ENCODE results near the gene MT2A.
A peak's percentile ranks its signal among the peaks of the same experiment; 100 is the strongest.

MT2A gene

DNA sequence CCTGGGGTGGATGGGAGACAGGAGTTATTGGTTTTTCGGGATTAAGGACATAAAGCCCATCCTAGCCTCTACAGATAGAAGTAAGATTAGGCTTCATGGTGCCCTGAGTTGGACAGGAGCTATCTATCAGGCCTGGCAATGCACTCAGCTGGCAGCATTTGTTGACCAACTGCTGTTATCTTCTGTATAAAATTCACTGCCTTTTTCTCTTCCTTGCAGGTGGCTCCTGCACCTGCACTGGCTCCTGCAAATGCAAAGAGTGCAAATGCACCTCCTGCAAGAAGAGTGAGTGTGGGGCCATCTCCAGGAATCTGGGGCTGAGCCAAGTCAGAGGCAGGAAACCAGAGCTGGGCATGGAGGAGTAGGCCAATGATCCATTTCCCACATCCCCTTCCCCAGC lies 30.7 kb downstream of the MT2A start:
- DNase-seq: no peak

GRCh38 chr16:56640076-56640475 lies 31.7 kb downstream of the MT2A start:
- DNase-seq: no peak

DNA sequence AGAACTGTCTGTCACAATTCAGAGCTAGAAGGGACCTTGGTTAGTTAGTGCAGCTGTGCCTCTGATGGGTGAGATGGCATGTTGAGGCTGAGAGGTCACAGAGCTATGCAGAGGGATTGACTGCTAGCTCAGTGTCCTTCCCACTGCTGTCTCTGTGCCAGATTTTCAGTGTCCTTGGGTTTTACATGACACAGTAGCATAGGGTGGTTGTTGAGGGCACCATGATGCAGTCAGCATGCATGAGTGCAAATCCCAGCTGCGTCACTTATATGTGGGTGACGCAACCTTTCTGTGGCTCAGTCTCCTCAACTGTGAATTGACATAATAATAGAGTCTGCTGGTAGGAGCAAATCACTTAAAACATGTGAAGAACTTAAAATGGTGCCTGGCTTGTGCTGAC lies 32.8 kb downstream of the MT2A start:
- DNase-seq: no peak

DNA sequence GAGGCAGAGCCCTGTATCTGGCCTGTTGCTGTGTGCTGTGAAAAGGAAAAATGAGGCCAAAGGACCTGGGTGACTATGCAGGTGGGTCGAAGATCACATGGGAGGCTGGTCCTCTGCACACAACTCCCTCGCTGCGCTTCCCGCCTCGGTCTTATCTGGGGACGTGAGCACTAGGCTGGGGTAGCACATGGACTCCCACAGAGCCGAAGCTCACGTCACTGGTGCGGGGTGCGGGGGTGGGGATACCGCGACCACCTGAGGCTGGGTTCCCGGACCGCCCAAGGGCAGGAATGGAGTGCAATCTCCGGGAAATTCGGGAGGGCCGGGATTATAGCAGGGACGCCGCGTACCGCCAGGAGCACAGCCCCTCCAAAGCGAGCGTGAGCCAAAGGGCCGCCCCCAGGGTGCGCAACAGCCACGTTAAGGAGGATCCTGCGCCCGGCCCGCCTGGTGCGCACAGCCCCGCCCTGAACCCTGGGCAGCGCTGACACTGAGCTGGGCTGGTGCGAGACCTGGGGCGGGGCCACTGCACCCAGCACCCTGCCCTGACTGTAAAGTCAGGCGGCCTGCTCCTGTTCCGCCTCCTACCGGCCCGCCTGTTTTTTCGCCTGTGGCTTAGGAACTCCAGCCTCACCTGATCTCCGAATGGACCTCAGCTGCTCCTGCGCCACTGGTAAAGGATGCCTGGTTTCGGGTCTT lies 34.8 kb downstream of the MT2A start:
- peak; percentile 88 for DNase-seq

DNA sequence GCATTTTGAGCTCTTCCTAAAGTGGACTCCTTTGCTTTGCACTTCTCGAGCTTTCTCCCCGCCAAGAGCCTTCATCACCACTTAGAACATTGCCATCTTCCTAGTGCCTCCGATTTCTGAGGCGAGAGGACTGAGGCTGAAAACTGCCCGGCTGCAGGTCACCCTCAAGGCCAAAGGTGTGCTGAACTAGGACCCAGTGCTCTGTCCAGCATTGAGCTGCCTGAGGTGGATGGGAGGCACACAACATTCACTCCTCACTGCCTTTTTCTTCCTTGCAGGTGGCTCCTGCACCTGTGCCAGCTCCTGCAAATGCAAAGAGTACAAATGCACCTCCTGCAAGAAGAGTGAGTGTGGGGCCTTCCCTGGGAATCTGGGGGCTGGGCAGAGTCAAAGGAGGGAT lies 35.4 kb downstream of the MT2A start:
- DNase-seq: no peak

DNA sequence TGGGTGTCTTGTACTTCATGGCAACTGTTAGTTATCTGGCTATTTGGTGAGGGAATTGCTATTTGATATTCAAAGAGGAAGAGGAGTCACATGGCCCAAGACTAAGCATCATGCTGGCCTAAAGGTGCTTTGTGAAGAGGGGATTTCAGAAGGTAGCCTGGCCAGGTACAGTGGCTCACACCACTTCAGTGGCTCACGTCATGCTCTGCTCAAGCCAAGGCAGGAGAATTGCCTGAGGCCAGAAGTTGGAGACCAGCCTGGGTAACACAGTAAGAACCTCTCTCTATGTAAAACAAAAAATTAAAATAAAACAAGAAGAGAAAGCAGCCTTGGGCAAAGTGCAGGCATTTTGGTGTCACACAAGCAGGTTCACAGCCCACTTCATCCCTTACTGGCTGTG lies 36.9 kb downstream of the MT2A start:
- DNase-seq: no peak

- no peak for DNase-seq
Observed at GRCh38 chr16:56645838-56646237, 37.5 kb downstream of the MT2A start.

GRCh38 chr16:56647641-56648431 lies 39.5 kb downstream of the MT2A start:
- no peak for DNase-seq

DNA sequence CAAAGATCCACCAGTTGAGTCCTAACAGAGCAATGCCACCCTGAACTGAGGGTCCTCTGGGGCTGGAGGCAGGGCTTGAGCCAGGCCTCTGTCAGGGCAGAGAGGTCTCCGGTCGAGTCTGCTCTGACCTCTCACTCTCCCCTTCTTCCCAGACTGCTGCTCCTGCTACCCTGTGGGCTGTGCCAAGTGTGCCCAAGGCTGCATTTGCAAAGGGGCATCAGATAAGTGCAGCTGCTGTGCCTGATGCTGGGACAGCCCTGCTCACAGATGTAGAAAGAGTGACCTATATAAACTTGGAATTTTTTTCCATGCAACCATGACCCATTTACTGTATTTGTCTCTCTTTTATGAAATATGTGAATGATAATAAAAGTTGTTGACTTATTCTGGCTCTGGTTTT lies 40.9 kb downstream of the MT2A start:
- DNase-seq: no peak

DNA sequence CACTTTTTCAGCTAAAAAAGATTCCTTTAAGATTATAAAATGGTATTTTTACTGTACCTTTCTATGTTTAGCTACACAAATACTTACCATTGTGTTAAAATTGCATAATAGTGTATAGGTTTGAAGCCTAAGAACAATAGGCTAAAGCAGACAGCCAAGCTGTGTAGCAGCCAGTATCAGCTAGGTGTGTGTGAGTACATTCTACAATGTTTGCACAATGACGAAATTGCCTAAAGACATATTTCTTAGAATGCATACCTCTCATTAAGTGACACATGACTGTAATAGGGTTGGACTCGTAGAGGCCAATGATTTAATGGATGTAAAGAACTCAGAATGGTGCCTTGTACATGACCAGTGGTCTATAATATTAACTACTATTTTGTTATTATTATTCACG lies 41.4 kb downstream of the MT2A start:
- DNase-seq: no peak

DNA sequence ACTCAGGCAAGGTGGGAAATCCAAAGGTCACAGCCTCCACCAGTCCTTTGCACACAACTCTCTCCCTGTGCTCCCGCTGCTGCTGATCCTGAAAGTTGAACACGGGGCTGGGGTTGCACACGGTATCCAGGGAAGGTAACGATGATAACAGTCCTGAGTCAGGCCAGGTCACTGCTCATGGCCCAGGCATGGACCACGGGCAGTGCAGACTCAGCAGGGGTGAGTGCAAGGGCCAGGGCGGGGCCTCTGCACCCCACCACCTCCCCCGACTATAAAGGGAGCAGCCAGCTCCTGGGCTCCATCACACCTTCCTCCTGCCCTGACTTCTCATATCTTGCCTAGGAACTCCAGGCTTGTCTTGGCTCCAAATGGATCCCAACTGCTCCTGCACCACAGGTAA lies 43.2 kb downstream of the MT2A start, which contains the start of gene MT1B:
TSS of gene MT1B (plus strand) at position 301 of the 400 bp plus-strand sequence. CDS start at position 369, 68 bp downstream.
- DNase-seq: no peak

- DNase-seq: no peak
Observed at GRCh38 chr16:56652600-56652999, 44.2 kb downstream of the MT2A start.

DNA sequence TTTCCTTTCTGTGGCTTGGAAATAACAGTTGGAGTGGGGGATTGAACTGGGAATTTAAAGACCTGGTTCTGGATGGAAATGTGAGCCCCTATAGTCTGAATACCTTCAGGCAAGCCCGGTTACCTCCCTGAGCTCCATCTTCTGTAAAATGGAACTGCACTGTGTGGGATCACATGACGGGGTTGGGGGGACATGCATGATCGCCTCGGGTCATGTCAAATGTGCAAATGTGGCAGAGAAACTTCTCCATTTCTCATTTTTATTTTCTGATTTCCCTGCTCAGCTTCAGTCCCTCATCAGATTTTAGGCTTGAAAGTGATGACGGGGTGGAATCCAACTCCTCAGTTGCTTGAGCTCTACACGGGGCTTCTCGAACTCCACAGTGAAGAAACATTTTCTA lies 44.8 kb downstream of the MT2A start:
- DNase-seq: no peak

- peak; percentile 87 for DNase-seq
Observed at GRCh38 chr16:56657555-56658326, 49.4 kb downstream of the MT2A start, which contains the start of gene MT1F. MT1F (plus strand) TSS chr16:56657959; CDS start chr16:56658059, 100 bp downstream.

DNA sequence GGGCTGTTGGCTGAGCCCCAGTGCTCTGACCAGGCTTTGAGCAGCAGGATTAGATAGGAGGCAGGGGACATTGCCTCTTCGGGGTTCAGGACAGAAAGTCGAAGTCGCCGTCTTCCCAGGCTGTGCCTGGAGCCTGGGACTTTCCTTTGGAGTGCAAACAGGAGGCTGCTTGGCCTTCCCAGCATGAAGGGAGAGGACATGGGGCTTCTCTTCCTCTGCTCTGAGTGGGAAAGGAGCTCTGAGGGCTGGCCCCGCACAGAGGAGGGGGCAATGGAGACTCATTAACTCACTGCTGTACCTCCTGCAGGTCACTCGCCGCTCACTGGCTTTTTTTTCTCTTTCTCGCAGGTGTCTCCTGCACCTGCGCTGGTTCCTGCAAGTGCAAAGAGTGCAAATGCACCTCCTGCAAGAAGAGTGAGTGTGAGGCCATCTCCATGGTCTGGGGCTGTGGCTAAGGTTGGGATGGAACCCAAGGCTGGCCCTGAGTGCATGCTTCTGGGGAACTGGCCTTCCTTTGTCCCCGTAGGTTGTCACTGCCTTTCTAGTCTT lies 50.0 kb downstream of the MT2A start:
- DNase-seq: no peak

Measured in activated effector memory CD4-positive, alpha-beta T cell treated with anti-CD3 and anti-CD28 coated beads, Interleukin-2, amount 50 U/mL, for 16 hours (primary cell).